Activated T-cell treated with anti-CD3 and anti-CD28 coated beads for 4 hours (primary cell): ENCODE measurements around the gene KIAA2012.
"Not testable (repeated sequence)": the region's sequence is repeated elsewhere in the genome, so short reads cannot be mapped to it uniquely, and the experiment has no call there.

Experiments used
- DNase-seq: peaks from one replicate; pipeline ENCODE4 v3.0.0-alpha.2; 2020

KIAA2012 gene

DNA sequence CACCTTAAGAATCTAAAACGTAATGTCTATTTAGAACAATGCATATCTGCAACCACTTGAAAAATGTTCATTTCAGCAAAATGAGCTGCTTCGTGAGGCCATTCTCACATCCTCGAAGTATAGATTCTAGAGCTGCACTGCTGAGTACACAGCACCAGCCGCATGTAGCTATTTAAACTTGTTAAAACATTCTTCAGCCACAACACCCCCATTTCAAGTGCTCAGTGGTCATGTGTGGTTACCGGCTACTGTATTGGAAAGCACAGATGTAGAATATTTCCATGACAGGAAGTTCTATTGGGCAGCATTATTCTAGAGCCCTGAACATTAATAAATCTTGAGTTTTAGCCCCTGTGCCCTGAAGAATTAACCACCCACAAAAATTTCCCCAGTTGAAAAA, 130.3 kb downstream of the KIAA2012 start:
- DNase-seq = no peak

DNA sequence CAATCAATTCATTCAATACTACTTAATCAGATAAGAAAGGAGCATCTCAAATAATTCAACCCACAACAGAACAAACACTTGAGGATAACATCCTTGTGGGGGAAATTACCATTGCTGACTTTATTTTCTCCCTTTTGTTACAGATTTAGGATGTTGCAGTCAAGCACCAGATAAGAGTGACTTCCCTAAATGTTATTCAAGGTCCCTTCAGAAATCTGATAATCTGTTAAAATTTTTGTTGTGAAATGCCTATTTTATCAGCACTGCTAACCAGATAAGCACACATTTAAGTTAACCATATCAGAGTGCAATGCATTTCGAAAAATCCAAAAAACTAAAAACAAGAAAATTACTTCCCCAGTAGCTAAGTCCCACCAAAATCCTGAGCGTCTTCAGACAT, 131.8 kb downstream of the KIAA2012 start:
- no peak for DNase-seq

DNA sequence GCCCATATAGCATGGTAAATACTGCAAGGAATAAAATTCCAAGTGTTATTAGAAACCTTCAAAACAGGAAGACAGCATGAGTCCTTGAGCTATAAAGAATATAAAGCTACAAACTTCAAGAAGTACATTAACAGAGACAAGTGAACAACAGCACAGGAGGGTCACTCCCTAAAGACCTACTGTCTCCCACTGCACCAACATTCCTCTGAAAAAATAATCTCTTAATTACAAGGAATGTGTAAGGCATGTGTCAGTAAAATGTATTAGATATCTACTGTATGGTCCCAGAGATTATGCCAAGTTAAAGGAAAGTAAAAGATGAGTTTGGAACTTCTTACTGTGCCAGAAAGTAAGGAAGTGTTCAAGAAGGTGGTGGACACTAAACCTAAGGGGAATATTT, 135.5 kb downstream of the KIAA2012 start:
- DNase-seq = no peak

DNA sequence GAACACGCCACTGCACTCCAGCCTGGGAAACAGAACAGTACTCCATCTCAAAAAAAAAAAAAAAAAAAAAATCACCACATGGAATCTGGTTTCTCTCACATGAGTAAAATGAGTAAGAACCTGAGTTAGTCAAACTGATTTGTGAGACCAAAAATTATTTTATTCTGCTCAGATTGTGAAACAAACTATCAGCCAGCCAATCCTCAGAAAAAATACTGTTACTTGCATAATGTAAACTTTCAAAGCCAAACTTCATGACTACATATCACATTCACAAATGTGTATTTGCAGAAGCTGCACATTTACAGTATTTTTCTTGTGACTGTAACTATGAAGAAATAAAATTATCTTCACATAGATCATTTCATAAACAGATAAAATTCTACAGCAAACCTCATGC, 142.1 kb downstream of the KIAA2012 start:
- no peak for DNase-seq

DNA sequence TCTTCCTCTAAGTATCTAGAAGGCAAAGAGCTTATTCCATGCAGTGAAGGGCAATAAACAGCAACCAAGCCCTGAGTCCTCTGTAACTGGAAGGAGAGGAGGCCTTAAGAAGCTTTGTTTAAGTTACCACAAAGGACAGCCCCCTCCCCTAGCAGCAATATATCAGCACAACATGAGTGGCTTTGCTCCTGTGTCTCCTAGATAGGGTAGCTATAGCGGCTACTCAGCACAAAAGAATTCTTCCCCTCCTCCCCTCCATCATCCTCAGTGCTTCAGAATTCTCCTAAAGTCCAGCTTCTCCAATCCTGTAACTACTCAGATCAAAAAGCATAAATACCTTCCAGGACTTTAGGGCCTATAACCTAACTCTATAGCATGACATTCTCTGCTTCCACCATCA, 148.8 kb downstream of the KIAA2012 start:
- no peak for DNase-seq

DNA sequence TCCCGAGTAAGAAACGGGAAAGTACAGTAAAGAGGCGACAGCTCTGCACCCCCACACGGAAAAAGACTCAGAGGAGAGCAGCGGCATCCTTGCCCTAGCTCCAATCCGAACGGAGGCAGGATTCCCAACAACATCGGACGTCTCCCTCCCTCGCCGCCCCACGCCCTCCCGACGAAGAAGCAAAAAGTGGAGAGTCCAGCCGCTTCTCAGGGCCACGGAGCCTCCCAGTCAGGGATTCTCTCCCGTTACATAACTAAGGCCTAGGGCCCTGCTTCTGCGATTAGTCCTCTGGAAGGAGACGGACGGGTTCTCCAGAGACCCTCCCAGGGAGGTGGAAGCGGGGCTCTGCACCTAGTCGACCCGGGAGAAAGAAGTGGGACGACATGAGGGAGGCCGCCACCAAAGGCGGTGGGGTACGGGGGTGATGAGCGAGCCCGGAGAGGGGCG, 164.8 kb downstream of the KIAA2012 start:
- no peak for DNase-seq

DNA sequence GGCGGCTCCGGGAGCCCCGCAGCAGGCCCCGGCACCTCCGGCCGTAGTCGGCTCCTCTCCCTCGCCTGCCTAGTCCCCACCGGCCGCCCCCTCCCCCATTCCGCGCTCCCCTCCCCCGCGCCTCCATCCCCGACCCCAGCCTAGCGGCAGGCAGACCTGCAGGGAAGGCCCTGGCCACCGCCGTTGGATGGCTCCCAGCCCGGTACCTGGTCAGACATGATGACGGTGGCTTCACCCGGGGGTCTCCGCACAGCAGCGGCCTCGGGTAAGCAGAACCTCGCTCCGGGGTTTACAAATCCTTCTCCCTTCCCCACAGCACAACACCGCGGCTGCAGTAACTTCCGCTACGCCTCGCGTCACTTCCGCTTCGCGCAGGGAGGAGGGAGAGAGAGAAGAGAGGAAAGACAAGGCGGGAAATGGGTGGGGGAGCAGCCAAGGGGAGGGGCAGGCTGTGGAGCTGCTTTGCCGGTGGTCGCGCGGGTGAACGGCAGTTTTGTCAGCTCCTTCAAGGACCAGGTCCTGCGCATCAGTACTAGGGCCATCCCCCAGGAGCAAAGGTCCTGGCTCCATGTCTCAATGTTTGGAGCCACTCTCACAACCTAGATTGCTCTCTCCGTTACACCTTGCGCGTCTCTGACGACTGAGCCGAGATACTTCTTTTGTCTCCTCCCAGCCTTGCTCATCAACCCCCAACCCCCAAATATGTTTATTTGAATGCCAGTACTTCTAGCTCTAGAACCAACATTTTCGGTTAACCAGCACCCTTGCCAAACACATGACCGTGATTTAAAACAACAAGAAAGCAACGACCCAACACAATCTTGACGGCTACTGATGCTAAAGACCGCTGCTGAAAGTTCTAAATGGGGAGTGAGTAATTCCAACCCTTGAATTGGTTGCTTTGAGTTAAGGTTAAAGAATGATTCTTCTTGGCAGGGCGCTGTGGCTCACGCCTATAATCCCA, 165.5 kb downstream of the KIAA2012 start, which contains the start of gene SUMO1:
SUMO1 (minus strand) TSS at position 364 of the 964 bp plus-strand sequence; CDS start at position 218, 146 bp downstream.
- DNase-seq = peak; percentile 86

DNA sequence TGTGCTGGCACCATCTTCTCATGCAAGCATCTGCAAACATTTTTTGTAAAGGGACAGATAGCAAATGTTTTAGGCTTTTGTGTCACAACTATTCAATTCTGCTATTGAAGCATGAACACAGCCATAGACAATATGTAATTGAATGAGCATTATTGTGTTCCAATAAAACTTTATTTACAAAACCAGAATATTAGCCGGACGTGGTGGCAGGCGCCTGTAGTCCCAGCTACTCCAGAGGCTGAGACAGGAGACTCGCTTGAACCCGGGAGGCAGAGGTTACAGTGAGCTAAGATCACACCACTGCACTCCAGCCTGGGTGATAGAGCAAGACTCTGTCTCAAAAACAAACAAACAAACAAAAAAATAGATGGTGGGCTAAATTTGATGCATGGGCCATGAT, 174.7 kb downstream of the KIAA2012 start:
- DNase-seq = not testable (repeated sequence)

DNA sequence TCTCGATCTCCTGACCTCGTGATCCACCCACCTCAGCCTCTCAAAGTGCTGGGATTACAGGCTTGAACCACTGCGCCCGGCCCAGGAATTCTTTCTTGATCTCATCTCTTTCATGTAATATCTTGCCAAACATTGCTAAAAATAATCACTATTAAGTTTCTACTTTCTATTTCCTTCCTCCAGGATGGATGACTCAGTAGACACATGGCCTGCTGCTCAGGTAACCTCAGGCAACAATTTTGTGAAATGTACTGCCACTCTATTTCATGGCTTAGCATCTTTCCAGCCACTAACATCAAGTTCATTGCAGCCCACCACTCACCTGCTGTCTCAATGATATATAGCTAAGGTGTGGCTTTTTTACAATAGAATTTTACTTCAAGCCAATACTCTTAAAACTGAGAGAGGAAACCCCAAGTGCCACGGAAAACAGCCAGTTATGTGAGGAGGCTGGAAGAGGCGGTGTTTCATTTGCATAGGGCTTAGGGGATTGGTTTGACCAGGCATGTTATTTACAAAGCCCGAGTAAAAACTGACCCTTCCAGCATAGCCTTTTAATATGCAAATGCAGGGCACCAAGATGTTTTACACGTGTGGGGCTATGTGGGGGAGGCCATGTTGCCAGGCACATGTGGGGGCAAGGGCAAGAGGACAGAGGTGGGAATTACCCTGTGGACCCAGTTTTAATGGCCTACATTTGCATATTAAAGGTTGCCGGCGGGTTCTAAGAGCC, 176.6 kb downstream of the KIAA2012 start:
- no peak for DNase-seq

GRCh38 chr2:202251494-202251893, 178.4 kb downstream of the KIAA2012 start:
- no peak for DNase-seq
